DOHH2 (cell line): ENCODE data around the gene SPATC1L.

ENCODE experiments used
- CTCF ChIP-seq: fragments of 200-600 bp; sonication (generic); IDR thresholded peaks from one replicate; pipeline ENCODE4 v1.5.1; 2014; ENCODE audit warnings: antibody characterized with exemption, mild to moderate bottlenecking, low read depth, low read length; ENCODE audit not compliant: poor library complexity, severe bottlenecking
- EZH2phosphoT487 ChIP-seq: fragments of 200-600 bp; sonication (generic); IDR thresholded peaks from 2 replicates; pipeline ENCODE4 v1.6.1; 2017; ENCODE audit warnings: borderline replicate concordance, mild to moderate bottlenecking, antibody characterized with exemption, low read length, moderate library complexity, mixed read lengths

GRCh38 chr21:46184625-46185555 is 631 bp upstream of the SPATC1L start:
- TF ChIP-seq CTCF (no peak), EZH2phosphoT487 (no peak)
